Colonic mucosa (tissue), 4 donors: ENCODE results near the gene KCNJ8. TPM values are rescaled to one million over a fixed set of nuclear protein-coding genes. Genes with fewer than 3 reads are reported as not detected.

Experiments used
- DNase-seq: peaks from one replicate; pipeline ENCODE4 v3.0.0-alpha.2; 2020
- H3K27ac ChIP-seq: fragments of 200-600 bp; one replicate; pipeline ENCODE4 v1.8.0; 2021
- H3K27me3 ChIP-seq: fragments of 200-600 bp; one replicate; pipeline ENCODE4 v1.8.0; 2021
- H3K36me3 ChIP-seq: fragments of 200-600 bp; one replicate; pipeline ENCODE4 v1.8.0; 2021
- H3K4me1 ChIP-seq: fragments of 200-600 bp; one replicate; pipeline ENCODE4 v1.8.0; 2021; ENCODE audit warnings: mild to moderate bottlenecking
- H3K4me3 ChIP-seq: fragments of 200-600 bp; one replicate; pipeline ENCODE4 v1.8.0; 2021
- H3K9ac ChIP-seq, 2 donors: one replicate each; pipeline ENCODE4 v1.7.0; 2013; ENCODE audit warnings: control low read depth in 2 of 2, low read depth in 2 of 2, low read length in 2 of 2
- H3K9me3 ChIP-seq: fragments of 200-600 bp; one replicate; pipeline ENCODE4 v1.8.0; 2021
- intact Hi-C: fragments of 100-400 bp; cut with DNase I; formaldehyde crosslinking; loops from one replicate; pipeline ENCODE4 v1.14.1; 2022
- total RNA-seq, 2 donors: library from RNA; stranded (reverse); fragmentation: NEBNext Ultra II Directional in 1 of 2; extraction: Animal tissue kit (Norgen Biotek cat#: 25700) in 1 of 2; gene quantifications; one replicate each; pipeline ENCODE4 v1.2.1, GENCODE V29; 2021
- TF ChIP-seq, protein P1 (sequence below): fragments of 200-600 bp; IDR thresholded peaks from one replicate; pipeline ENCODE4 v1.8.0; 2022; ENCODE audit warnings: antibody characterized with exemption, mild to moderate bottlenecking
- donor health status: healthy.
- donor health status: DM: no; HTN: no; CAD: no.
- donor health status: DM: no; HTN: no; CAD: no.

The KCNJ8 gene
- total RNA-seq, 2 donors from 2014 or later, result 0.37 to 1.8 TPM

- no peak for DNase-seq
- H3K9ac ChIP-seq, result no peak overlapping the region
- no peaks in the 10 kb centered on the region for H3K27me3 ChIP-seq
- TF ChIP-seq, protein P1, sequence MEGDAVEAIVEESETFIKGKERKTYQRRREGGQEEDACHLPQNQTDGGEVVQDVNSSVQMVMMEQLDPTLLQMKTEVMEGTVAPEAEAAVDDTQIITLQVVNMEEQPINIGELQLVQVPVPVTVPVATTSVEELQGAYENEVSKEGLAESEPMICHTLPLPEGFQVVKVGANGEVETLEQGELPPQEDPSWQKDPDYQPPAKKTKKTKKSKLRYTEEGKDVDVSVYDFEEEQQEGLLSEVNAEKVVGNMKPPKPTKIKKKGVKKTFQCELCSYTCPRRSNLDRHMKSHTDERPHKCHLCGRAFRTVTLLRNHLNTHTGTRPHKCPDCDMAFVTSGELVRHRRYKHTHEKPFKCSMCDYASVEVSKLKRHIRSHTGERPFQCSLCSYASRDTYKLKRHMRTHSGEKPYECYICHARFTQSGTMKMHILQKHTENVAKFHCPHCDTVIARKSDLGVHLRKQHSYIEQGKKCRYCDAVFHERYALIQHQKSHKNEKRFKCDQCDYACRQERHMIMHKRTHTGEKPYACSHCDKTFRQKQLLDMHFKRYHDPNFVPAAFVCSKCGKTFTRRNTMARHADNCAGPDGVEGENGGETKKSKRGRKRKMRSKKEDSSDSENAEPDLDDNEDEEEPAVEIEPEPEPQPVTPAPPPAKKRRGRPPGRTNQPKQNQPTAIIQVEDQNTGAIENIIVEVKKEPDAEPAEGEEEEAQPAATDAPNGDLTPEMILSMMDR, result no peak
- H3K4me1 ChIP-seq, result no peaks in the 10 kb centered on the region
- no peaks in the 10 kb centered on the region for H3K36me3 ChIP-seq
- H3K9me3 ChIP-seq, result no peaks in the 10 kb centered on the region
- H3K27ac ChIP-seq, result no peak overlapping the region
- H3K4me3 ChIP-seq, result no peak overlapping the region
- intact Hi-C loops, result no loop called here
These were observed 34.6 kb upstream of the KCNJ8 start for GRCh38 chr12:21809100-21809499.

- DNase-seq, result no peak
- TF ChIP-seq, protein P1, result no peak
- Histone ChIP-seq H3K27me3 (no peaks in the 10 kb centered on the region), H3K36me3 (no peaks in the 10 kb centered on the region), H3K27ac (no peak overlapping the region), H3K9me3 (no peaks in the 10 kb centered on the region), H3K9ac (no peak overlapping the region), H3K4me3 (no peak overlapping the region), H3K4me1 (no peaks in the 10 kb centered on the region)
- intact Hi-C loops, result no loop called here
These were observed 31.7 kb upstream of the KCNJ8 start for GRCh38 chr12:21806255-21806654.

DNA sequence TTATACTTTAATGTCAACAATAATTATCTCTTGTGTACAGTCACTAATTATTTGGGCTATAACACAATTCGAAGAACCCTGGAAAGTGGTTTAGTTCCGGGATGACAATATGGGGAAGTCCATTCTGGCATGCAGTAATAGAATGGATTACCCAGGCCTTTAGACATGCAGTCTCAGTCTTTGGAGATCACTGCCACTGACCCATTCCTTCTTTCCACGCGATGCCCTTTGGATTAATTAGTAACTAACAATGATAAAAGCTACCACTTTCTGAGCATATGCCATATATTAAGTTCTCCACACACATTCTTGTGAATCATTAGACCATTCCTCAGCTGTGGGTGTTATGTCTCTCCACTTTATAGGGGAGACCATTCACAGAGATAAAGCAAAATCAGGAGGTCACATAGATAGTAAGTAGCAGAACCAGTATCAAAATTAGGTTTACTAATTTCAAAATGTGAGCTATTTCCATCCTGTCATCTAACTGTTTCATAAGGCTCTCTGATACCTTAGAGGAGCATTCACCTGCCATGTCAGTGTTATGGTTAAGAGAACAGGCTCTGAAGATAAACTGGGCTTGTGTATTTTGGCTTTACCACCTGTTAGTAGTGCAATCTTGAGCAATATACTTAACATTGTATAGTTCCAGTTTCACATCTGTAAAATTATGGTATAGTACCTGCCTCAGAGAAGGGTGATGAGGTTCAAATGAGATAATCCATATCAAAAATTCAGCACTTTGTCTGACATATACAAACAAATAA, 27.2 kb upstream of the KCNJ8 start:
- Histone ChIP-seq H3K27me3 (no peaks in the 10 kb centered on the region), H3K4me3 (no peak overlapping the region), H3K4me1 (no peaks in the 10 kb centered on the region), H3K9me3 (no peaks in the 10 kb centered on the region), H3K9ac (no peak overlapping the region), H3K36me3 (no peaks in the 10 kb centered on the region), H3K27ac (no peak overlapping the region)
- no peak for DNase-seq
- intact Hi-C loops, result no loop called here
- TF ChIP-seq, protein P1, result no peak

DNA sequence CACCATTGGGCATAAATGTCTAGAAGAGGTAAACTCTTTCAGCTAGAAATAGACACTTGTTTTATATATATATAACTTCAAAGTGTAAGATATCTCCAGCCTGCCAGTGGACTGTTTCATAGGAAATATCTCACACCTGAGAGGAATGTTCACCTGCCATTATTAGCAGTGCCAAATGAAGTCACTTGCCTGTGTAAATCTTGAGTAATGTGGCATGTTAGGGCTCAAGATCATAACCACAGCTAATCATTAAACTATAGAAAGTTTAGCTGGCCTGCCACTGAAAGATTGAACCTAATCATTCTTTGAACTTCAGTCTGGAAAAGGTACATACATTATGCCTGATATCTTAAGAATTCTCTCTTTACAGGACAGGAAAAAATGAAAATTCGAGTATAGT, 25.5 kb upstream of the KCNJ8 start:
- Histone ChIP-seq H3K9ac (no peak overlapping the region), H3K9me3 (no peaks in the 10 kb centered on the region), H3K4me1 (no peaks in the 10 kb centered on the region), H3K27ac (no peak overlapping the region), H3K36me3 (no peaks in the 10 kb centered on the region), H3K27me3 (no peaks in the 10 kb centered on the region), H3K4me3 (no peak overlapping the region)
- DNase-seq, result no peak
- TF ChIP-seq, protein P1, result no peak
- intact Hi-C loops, result no loop called here

DNA sequence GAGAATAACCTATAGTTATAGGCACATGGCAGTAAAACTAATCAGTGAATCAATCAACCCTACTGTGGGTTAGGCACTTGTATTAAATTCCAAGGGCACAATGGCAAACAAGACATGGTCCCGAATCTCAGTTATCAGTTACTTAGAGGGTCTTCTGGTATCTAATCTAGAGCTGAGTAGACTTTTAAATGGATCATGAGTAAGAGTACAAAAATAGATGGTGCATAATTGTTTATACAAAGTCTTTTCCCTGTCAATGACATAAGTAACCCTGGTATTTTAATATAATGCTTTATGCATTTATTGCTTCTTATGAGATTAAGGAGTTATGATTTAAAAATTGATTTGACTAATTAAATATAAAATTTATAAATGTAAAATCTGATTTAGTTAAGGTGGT, 23.0 kb upstream of the KCNJ8 start:
- DNase-seq, result no peak
- H3K9me3 ChIP-seq, result no peaks in the 10 kb centered on the region
- intact Hi-C loops, result no loop called here
- no peak overlapping the region for H3K27ac ChIP-seq
- TF ChIP-seq, protein P1, result no peak
- no peaks in the 10 kb centered on the region for H3K4me1 ChIP-seq
- no peak overlapping the region for H3K4me3 ChIP-seq
- no peaks in the 10 kb centered on the region for H3K36me3 ChIP-seq
- H3K9ac ChIP-seq, result no peak overlapping the region
- H3K27me3 ChIP-seq, result no peaks in the 10 kb centered on the region
